ENCODE measurements around the gene DDX6.
A peak's percentile ranks its signal among the peaks of the same experiment; 100 is the strongest.

DDX6 gene

DNA sequence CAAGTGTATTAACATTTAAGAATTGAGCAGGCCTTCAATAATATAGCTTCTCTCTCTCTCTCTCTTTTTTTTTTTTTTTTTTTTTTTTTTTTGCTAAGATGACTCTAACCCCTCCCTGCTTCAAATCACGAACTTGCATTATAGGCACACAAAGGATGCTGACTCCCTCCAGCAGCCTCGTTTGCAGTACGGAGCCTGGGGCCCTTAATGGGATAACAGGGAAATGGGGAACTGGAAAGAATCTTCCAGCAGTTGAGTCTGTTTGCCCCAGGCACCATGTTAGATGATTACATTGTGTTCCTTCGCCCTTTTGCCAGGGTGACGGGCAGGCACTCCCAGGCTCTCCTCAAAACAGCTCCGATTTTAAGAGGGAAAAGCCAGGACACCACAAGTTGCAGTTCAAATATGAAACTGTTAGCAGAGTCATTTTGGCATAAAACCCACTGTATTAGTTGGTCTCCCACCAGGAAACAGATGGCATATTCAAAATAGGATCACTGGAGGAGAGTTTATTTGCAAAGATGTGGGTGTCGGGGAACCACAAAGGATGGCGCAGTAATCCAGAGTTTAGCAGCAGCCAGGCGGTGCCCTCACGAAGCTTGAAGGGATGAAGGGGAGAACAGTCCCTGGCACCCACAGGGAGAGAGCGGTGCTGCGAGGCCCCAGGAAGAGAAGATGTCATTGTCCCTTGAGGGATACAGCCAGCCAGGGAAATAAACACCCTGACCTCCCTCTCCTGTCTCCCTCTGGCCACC is 85.0 kb downstream of the DDX6 start:
- DNase-seq (ENCODE audit: low read depth in 3 of 3, low spot score in 1 of 3) = no peak

- no peak for DNase-seq (ENCODE audit: low read depth in 3 of 3, low spot score in 1 of 3)
These were observed 85.7 kb downstream of the DDX6 start for GRCh38 chr11:118705111-118705741.

- DNase-seq (ENCODE audit: low read depth in 3 of 3, low spot score in 1 of 3) = no peak
These were observed 87.3 kb downstream of the DDX6 start for GRCh38 chr11:118703563-118704106.

DNA sequence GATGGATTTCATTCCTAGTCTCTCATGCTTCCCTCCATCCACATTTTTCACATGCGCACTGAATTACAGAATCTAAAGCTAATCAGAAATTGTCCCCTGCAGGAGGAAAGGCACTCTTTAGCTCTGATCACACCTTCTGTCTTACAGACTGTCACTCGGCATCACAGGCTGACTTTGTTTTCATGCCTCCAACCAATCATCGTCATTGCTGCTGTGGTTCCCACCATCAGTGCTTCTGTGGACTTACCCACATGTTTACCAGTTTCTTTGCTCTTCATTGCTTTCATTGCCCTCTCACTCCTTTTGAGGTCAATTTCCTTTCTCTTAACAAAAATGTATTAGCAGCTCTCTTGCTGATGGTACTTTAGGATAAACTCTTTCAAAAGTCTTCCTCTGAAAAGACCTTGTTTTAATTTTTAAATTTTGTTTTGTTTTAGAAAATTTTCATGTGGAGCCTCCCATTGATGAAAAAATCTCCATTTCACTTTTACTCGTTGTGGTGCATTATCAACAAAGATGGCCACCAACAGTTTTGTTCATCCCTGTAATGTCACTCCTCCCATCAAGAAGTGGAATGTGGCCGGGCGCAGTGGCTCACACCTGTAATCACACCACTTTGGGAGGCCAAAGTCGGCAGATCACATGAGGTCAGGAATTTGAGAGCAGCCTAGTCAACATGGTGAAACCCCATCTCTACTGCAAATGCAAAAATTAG is 91.3 kb downstream of the DDX6 start:
- DNase-seq (ENCODE audit: low read depth in 3 of 3, low spot score in 1 of 3) = peak in 2 of 3 donors; percentile 33 to 35
